ENCODE data around the gene SOX4.

- TF ChIP-seq GATA1 (IDR thresholded peaks at IDR 0.05; ENCODE audit: low read depth, low read length) (no peak), POLR2A (IDR thresholded peaks at IDR 0.05; ENCODE audit: low read length) (no peak)
These were observed 6.8 kb upstream of the SOX4 start for GRCh38 chr6:21586740-21587178.
